ENCODE data around the gene ABT1.
"Not testable (repeated sequence)": the region's sequence is repeated elsewhere in the genome, so short reads cannot be mapped to it uniquely, and the experiment has no call there.

Gene ABT1

GRCh38 chr6:26596579-26597388, at the start of gene ABT1:
ABT1 (plus strand) TSS chr6:26596953; CDS start chr6:26596983, 30 bp downstream.
- peak; percentile 94 to 95 for DNase-seq (ENCODE audit: low read depth in 2 of 2)

GRCh38 chr6:26547363-26547762, 49.4 kb upstream of the ABT1 start:
- not testable (repeated sequence) for DNase-seq (ENCODE audit: low read depth in 2 of 2)

GRCh38 chr6:26550250-26550993, 46.3 kb upstream of the ABT1 start:
- DNase-seq (ENCODE audit: low read depth in 2 of 2): no peak

GRCh38 chr6:26552205-26552604, 44.5 kb upstream of the ABT1 start:
- no peak for DNase-seq (ENCODE audit: low read depth in 2 of 2)

GRCh38 chr6:26552640-26553188, 44.0 kb upstream of the ABT1 start:
- no peak for DNase-seq (ENCODE audit: low read depth in 2 of 2)

- peak in 1 of 2 donors; percentile 78 for DNase-seq (ENCODE audit: low read depth in 2 of 2)
Observed at GRCh38 chr6:26553264-26553634, 43.5 kb upstream of the ABT1 start.

- DNase-seq (ENCODE audit: low read depth in 2 of 2): peak in 1 of 2 donors; percentile 85
Observed at GRCh38 chr6:26553635-26554446, 42.9 kb upstream of the ABT1 start.

- no peak for DNase-seq (ENCODE audit: low read depth in 2 of 2)
Observed at GRCh38 chr6:26554447-26554696, 42.4 kb upstream of the ABT1 start.

- DNase-seq (ENCODE audit: low read depth in 2 of 2): peak in 1 of 2 donors; percentile 61
Observed at GRCh38 chr6:26554697-26555504, 41.9 kb upstream of the ABT1 start.

- DNase-seq (ENCODE audit: low read depth in 2 of 2): no peak
Observed at GRCh38 chr6:26555505-26556262, 41.1 kb upstream of the ABT1 start.

GRCh38 chr6:26556263-26557070, 40.3 kb upstream of the ABT1 start:
- no peak for DNase-seq (ENCODE audit: low read depth in 2 of 2)

- DNase-seq (ENCODE audit: low read depth in 2 of 2): no peak
Observed at GRCh38 chr6:26561533-26562466, 35.0 kb upstream of the ABT1 start.

GRCh38 chr6:26563488-26563887, 33.3 kb upstream of the ABT1 start:
- DNase-seq (ENCODE audit: low read depth in 2 of 2): no peak

- DNase-seq (ENCODE audit: low read depth in 2 of 2): peak; percentile 88 to 99
Observed at GRCh38 chr6:26568601-26569432, 27.9 kb upstream of the ABT1 start.

GRCh38 chr6:26569433-26569764, 27.4 kb upstream of the ABT1 start:
- DNase-seq (ENCODE audit: low read depth in 2 of 2): no peak

GRCh38 chr6:26570027-26570809, 26.5 kb upstream of the ABT1 start:
- no peak for DNase-seq (ENCODE audit: low read depth in 2 of 2)

All from stimulated activated CD4-positive, alpha-beta T cell treated with anti-CD3 and anti-CD28 coated beads, Interleukin-4, amount 100 ng/mL, for 48 hours (primary cell).